DMS53 (cell line): Measurements from ENCODE around the gene SMARCB1.

Experiments
- DNase-seq: peaks from one replicate; lab custom pipeline; 2025; lab: John Stamatoyannopoulos, UW

SMARCB1 gene

DNA sequence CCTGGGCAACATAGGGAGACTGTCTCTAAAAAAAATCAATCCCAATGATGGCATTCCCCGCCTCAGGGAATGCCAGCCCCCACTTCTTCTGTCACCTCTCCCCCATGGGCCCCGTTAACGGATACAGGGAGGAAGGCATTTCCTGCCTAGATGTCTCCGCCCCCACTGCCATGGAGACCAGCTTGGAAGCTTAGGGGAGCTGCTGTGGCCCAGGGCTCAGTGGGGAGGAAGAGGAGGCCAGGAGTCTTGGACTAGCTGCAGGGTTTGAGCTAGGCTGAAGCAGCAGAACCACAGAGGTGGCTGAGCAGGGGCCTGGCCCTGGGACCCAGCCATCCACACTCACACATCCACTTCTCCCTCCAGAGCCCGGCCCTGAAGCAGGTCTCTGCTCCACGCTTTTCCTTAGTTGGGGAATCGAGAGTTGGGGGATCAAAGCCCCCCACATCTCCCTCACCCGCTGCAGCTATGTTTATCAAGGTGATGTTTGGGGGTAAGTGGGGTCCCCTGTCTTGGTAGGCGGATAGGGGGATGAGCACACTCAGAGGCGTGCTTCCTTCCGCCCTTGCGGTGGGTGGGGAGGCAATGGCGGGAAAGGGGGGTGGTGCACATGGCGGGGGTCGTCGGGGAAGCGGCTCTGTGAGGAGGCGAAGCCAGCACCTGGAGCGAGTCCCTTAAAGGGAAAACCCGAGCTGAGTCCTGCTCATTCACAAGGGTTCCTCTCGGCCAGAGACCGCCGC lies 23.8 kb upstream of the SMARCB1 start, which contains the start of gene C22orf15:
Gene C22orf15, plus strand, starts transcription at position 149 of the 737 bp plus-strand sequence. Its CDS starts 317 bp downstream, at position 466.
- no peak for DNase-seq

DNA sequence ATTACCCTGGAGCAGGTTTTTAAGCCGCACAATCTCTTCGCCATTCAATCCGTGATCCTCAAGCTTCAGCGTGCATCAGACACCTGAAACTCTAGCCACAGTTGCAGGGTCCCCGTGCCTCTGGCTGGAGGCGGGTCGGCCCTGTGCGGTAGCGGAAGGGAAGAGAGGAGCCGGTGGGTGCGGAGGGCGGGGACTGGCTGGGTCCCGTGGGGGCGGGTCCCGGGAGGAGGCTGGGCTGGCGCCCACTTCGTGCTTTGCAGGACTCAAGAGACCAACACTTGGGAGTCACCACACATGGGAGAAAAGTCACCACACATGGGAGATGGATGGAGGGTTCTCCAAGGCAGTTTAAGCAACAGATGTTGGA lies 23.2 kb upstream of the SMARCB1 start:
- DNase-seq = no peak

DNA sequence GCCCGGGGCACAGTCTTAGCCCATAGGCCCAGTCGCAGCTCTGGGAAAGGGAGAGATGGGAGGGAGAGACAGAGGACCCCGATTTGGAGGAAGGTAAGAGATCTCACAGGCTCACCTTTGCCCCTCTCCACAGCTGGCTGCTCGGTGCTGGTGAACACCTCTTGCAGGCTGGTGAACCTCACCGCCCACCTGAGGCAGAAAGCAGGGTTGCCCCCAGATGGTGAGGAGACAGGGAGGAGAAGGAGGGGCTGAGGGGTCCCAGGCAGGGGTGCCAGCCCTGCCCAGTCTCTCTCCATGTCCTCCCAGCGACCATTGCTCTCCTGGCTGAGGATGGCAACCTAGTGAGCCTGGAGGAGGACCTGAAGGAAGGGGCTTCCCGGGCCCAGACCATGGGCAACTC lies 22.8 kb upstream of the SMARCB1 start:
- no peak for DNase-seq

DNA sequence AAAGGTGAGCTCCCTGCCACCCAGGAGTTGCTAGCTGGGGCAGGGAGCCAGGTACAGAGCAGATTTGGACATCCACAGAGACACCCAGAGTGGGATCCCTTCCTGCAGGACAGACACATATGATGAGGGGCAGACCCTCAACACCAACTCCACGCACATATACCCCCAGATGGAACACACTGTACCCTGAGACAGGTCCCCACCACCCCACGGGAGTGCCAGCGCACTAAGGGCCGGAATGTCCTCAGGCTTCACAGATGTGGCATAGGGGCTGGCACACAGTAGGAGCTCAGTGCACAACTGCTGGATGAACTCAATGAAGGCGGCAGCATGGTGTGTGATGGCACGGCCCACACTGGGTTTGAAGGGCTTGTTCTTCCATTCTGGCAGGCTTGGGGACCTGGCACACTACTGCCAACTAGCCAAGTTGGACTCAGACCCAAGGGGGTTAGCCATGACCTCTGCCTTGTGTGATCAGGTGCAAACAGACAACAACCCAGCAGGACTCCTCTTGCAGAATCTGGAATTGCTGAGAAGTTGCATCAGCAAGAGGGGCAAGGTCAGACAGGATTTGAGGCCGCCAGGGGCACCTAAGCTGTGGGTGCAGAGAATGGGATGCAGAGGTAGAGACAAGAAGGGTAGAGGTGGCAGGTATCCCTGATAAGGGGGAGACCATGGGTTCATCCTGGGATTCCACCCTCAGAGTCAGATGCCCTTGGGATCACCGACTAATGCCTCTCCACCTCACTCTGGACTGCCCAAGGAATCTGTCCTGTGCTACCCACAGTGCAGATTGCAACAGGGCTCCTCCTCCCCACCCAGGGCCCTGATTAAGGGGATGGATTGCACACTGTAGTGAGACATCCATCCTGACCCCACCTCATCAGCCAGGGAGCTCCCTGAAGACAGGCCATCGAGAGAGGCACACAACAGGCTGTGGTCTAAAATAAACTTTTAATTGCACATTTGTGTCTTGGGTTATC lies 21.6 kb upstream of the SMARCB1 start:
- no peak for DNase-seq

DNA sequence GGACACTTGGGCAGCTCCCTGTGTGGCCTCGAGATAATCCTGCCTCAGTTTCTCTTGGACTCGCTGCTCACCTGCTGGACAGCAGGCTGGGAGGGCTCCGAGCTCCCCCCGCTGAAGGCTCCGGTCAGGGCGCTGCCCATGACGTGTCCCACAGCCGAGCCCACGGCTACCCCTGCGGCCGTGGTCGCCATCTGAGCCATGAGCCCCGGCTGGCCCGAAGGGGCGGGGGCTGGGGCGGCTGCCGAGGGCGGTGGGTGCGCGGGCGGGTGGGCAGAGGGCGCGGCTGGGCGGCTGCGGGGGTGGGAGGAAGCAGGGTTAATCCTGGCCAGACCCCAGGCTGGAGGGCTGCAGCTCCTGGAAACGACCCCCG lies 19.5 kb upstream of the SMARCB1 start:
- DNase-seq = peak; percentile 8

DNA sequence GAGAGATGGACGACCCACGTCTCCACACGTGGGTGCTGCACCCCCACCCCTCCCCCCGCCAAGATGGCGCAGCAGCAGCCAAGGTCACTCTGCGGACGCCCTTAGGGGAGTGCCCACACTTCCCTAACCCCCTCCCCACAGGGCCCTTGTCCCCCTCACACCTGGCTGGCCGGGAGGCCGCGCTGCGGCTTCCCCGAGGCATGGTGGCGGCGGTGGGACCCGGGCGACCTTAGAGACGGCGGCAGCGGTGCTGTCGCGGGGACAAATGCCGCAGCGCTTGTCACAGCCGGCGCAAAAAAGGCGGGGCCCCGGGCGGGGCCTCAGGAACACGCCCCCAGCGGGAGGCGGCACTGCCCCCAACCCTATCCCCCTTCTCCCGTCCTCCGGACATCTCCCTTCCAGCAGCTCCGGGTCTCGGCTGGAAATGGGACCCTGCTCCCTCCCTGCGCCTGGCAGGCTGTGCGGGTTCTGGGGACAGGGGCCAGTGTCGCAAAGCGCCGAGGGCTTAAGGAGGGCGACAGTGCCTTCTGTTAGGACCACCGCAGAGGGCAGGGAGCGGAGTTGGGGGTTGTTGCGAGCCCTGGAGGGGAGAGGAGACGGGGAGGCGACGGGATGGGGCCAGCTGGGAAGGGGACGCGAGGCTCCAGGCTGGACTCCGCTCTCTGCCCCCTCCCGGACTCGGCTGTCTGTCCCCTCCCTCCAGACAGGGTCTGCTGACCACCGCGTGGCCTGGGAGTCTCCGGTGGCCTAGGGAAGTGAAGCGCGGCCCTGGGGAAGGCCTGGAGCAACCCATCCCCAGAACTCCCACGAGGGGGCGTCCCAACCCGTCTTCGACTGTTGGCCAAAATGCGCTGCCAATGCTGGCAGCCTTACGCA lies 18.9 kb upstream of the SMARCB1 start, which contains the start of gene CHCHD10:
Gene CHCHD10, minus strand, starts transcription at position 300 of the 876 bp plus-strand sequence. Its CDS starts 98 bp downstream, at position 202.
- DNase-seq = peak; percentile 79

DNA sequence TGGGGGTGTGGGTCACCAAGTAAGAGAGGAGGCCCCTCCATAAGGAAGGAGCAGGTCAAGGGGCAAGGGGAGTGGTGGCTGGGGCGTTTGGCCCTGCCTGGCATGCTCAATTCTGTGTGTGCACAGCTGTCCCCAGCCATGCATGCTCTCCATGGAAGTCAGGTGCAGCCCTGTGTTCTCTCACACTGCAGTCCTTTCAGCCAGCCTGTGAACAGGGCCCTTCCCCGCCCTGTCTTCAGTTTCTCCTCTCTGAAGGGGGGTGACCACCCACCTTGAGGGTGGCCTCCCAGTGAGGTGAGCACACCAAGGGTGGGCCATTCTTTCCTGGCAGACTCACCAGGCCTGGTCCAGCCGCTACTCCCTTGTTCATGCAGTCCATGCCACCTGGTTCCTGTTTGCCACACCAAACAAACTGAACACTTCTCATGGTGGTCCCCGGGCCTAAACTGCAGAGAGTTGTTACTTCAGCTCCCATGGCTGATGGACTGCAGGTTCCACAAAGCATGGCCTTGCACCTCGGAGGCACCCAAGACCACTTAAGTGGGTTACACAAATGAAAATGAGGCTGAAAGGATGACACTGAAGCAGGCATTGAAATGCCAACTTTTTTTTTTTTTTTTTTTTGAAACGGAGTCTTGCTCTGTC lies 17.3 kb upstream of the SMARCB1 start:
- DNase-seq = peak; percentile 61

DNA sequence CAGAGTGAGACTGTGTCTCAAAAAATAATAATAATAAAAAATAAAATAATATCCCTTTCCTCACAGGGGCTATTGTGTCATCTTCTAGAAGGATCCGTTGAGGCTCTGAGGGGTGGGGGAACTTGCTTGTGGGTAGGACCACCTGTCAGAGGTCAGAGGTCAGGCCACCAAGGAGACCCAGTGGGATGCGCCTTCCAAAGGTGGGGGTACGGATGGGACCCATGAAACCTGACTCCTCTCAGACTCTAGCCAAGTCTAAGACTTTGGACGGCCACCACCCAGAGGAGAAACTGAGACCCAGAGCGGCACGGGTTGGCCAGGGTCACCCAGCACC lies 14.5 kb upstream of the SMARCB1 start:
- no peak for DNase-seq

DNA sequence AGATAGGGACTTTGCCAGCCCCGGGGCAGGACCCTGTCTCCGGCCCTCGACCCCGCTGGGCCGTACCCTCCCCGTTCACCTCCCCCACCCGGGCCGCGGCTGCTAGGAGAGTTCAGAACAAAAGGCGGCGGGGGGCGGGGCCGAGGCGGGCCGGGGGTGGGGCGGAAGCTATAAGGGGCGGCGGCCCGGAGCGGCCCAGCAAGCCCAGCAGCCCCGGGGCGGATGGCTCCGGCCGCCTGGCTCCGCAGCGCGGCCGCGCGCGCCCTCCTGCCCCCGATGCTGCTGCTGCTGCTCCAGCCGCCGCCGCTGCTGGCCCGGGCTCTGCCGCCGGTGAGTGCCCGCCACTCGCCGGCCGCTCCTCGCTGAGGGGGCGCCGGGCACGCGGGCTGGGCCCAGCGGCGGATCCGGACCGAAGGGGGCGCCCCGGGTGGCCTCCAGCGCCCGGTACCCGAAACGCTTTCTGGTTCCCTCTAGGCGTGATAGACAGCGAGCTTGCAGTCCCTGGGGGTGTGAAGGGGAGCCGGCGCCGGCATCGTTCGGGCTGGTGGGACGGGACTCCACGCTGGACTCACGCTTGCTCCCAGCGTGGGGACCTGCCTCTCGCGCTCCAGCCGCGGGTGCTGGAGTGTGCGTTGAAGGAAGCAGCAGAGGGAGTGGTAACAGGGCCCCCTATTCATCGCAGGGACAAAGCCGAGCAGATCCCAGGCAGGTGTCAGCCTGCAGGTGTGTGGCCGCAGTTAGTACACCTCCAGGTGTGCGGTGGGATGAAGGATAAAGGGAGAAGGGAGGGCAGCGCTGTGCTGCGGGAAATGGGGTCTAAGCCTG lies 13.9 kb upstream of the SMARCB1 start, which contains the start of gene MMP11:
Gene MMP11, plus strand, starts transcription at position 201 of the 825 bp plus-strand sequence. Its CDS starts 22 bp downstream, at position 223.
- DNase-seq = peak; percentile 65

DNA sequence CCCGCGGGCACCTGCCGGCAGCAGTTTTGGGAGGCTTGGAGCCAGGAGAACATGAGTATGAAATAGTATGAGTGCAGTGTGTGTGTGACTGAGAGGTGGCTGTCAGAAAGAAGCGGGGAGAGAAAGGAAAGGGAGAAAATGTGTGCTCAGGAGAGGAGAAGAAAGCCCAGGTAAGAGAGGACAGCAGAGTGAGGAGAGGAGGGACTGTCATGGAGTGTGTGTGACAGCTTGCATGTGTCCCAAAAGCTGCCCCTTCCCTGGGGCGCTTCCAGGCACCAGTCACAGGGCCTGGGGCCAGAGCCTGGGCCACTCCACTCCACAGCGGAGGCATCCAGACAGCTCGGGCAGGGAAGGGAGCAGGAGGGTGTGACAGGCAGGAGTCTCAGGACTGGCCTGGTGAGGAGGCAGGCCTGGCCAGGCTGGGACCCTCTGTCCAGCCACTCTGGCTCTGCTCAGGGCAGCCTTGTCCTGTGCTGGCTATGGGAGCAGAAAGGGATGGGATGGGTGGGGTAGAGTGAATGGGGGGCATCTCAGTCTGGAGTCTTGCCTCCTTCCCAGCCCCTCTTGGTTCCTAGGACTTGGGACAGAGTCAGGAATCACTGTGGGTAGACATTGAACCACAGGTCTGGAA lies 13.2 kb upstream of the SMARCB1 start:
- DNase-seq = peak; percentile 29

DNA sequence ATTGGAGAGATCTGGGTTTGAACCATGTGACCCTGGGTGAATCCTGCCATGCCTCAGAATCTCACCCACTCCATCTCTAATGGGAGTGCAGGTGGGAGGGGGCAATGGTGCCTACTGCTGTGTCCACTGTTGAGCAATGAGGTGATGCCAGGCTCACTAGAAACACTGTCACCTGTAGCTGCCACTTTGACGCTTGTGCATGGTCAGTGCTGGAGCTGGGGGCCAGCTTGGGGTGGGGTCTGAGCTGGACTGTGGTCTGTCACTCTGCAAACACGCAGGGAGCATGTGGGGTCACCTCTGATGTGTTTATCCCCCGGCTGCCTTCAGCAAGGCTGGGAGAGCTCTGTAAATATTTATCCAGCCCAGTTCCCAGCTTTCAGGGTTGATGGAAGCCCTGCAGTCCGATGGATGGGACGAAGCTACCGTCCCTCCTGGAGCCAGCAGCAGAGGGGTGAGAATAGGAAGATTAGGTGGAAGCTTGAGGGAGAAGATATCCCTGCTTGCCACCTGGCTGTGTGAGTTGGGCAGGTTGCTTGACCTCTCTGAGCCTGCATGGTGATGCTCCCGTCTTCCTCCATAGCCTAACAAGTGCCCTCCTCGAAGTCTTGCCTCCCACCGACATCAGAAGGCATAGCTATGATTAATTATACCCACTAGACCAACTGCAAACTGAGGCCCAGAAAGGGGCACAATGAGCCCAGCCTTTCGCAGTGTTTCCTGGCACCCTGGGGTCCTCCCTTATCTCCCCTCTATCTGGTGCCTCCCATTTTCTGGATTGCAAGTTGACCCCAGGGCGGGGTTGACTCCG lies 12.4 kb upstream of the SMARCB1 start:
- DNase-seq = no peak

DNA sequence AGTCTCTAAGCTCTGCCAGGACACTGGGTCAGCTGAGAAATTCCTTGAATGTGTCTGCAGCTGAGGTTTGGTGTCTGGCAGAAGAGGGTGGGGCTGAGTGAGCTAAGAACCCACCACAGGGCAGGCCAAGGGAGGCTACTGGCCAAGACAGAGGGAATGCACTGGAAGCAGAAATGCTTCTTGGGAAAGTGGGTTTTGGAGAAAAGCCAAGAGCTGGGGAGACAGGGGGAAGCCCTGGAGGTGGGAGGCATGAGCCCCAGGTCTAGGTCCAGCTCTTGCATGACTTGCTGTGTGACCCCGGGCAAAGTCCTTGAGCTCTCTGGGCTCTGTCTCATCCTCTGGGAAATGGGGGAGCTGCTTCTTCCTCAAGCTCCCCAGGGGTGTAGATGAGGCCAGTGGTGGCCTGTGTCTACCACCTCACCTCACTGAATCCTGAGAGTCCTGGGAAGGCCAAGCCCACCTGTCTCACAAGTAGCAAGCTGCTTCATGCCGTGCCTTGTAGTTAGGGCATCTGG lies 11.8 kb upstream of the SMARCB1 start:
- DNase-seq = no peak

DNA sequence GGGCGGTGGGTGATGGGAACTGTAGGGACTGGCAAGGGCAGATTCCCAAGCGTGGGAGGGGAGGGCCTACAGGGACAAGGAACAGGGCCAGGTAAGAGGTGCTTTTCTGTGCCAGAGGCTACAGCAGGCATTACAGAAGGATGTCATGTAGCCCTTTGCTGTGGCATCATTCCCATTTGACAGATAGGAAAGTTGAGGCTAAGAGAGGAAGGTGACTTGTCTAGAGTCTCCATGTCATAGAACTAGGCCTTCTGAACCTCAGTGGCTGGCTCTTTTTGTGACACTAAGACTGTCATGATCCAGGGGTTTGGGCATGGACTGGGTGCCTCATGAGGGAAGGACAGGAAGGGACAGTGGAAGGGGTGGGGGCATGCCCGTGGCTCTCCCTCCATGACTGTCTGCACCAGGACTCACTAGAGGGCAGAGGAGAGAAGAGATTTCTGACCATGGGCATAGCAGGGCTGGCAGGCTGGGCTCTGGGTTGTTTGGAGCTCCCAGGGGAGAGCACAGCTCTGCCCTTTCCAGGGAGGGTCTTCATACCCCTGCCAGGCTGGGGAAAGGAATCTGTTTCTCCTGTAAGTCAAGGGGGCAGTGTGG lies 10.9 kb upstream of the SMARCB1 start:
- DNase-seq = no peak

DNA sequence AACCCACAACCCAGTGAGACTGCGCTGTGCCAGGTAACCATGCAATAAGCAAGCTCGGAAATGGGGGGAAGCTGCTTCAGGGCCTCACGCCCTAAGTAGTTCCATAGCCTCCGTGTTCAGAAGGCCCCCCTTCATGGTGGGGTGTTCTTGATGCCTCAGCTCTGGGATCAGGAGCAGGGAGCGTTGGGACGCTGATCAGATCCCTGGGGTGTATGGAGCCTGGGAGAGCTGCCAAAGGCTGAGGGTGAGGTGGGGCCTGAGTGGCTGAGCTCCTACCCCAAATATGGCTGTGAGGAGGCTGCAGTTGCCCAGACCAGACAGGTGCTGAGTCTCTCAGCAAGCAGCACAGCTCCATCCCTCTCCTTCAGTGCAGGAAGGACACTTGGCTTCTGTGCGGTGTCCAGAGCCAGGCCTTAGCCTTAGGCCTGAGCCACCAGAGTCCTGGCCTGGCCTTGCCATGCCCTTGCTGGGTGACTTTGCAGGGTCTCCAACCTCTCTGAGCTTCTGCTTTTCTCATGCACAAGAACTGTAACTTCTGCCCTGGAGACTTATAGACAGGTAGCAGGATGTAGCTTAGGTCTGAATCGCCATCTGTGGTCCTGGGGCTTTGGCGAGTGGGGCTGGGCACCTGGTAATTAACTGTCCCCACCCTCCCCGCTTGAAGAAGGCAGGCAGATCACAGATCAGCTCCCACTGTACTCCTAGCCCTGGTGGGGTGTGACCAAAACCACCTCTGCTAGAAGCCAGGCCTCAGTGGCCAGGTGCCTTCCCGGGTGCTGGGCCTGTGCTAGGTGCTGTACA lies 8.8 kb upstream of the SMARCB1 start:
- no peak for DNase-seq

DNA sequence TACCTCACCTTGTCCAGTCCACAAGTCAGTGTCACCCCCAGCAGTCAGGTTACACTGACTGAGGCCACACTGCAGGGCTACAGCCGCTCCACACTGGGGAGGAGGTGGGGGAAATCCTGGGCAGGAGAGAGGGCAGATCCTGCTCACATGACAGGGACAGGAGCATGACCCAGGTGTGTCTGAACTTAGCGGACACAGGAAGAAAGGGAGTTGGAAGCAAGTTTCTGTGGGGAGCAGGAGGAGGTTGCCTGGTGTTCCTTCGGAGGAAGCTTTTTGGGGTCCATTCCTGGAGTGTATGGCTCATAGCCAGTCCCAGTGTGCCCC lies 8.2 kb upstream of the SMARCB1 start:
- DNase-seq = no peak

DNA sequence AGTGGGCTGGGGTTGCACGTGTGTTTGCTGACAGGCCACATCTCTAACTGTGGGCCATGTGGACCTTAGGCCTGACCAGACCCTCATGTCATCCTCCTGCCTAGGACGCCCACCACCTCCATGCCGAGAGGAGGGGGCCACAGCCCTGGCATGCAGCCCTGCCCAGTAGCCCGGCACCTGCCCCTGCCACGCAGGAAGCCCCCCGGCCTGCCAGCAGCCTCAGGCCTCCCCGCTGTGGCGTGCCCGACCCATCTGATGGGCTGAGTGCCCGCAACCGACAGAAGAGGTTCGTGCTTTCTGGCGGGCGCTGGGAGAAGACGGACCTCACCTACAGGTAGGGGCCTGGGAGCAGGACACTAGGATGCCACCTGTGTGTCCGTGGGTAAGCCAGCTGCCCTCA lies 7.7 kb upstream of the SMARCB1 start:
- DNase-seq = no peak

DNA sequence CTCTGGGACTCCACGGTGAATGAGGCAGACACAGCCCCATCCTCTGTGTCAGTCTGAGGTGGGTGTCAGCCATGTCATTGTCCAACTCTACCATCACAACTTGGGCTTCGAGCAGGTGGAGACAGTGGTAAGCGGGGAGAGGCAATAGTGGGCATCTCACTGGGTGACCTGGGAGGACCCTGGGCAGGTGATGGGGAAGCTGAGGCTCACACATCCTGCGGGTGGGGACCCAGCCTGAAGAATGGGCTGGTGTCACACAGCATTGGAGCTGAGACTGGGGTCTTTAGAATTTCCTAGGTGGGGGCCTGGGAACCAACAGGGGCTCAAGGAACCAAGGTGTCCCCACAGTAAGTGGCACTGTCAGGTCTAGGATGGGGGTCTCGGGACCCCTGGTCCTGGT lies 7.0 kb upstream of the SMARCB1 start:
- DNase-seq = no peak
